Gastroesophageal sphincter (tissue), 3 donors: Measurements from ENCODE around the gene SLC38A2.

Experiments used
- POLR2A ChIP-seq, 2 donors: fragments of 450-650 bp; IDR thresholded peaks; one replicate each; pipeline ENCODE4 v1.6.1; 2017; ENCODE audit warnings: antibody characterized with exemption in 2 of 2, mild to moderate bottlenecking in 2 of 2, moderate library complexity in 1 of 2
- TF ChIP-seq, protein P1 (sequence below), 4 experiments: fragments of 200-600 bp in 2 of 4; fragments of 450-650 bp in 2 of 4; sonication (generic) in 1 of 4; IDR thresholded peaks; one replicate each; pipeline ENCODE4 v1.5.1; 2017 to 2019; ENCODE audit warnings: antibody characterized with exemption in 4 of 4, mild to moderate bottlenecking in 2 of 4, moderate library complexity in 2 of 4

DNA sequence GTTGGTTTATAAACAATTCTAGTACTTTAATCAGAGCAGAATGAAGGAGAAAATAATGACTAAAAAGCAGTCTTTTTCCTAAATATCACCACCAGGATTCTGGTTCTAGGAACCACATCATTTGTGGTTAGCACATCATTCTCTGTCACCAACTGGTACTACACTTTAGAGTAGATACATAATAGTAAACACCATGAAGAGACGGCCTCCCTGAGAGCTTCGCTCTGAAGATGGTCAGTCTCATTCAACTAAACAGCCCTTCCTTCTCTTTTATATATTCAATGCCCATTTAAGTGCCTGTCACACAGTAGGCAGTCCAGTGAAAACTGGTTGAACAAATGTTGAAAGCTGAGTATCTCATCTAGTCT, 10.9 kb downstream of the SLC38A2 start:
- TF ChIP-seq POLR2A (IDR thresholded peaks at IDR 0.05) = no peak
- TF ChIP-seq, protein P1, sequence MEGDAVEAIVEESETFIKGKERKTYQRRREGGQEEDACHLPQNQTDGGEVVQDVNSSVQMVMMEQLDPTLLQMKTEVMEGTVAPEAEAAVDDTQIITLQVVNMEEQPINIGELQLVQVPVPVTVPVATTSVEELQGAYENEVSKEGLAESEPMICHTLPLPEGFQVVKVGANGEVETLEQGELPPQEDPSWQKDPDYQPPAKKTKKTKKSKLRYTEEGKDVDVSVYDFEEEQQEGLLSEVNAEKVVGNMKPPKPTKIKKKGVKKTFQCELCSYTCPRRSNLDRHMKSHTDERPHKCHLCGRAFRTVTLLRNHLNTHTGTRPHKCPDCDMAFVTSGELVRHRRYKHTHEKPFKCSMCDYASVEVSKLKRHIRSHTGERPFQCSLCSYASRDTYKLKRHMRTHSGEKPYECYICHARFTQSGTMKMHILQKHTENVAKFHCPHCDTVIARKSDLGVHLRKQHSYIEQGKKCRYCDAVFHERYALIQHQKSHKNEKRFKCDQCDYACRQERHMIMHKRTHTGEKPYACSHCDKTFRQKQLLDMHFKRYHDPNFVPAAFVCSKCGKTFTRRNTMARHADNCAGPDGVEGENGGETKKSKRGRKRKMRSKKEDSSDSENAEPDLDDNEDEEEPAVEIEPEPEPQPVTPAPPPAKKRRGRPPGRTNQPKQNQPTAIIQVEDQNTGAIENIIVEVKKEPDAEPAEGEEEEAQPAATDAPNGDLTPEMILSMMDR (IDR thresholded peaks at IDR 0.05) = no peak
